ENCODE measurements around the gene PLLP. TPM values are rescaled to one million over a fixed set of nuclear protein-coding genes. Genes with fewer than 3 reads are reported as not detected.

The PLLP gene
- total RNA-seq, 4 donors from 2014 or later: 58.4 to 241 (median 218) TPM

- TF ChIP-seq POLR2A (IDR thresholded peaks at IDR 0.05): no peak
- TF ChIP-seq CTCF (IDR thresholded peaks at IDR 0.05): no peak
- intact Hi-C loops (cut with DNase I; ENCODE audit: low total_unique reads): no loop called here
- H3K4me3 ChIP-seq (ENCODE audit: low read depth, poor library complexity, severe bottlenecking): no peak overlapping the region
- WGBS, 2 donors: 73 to 77% methylated on average over 1 of the region's 1 CpG
- peak in 1 of 2 donors; percentile 50 for DNase-seq (ENCODE audit: low spot score in 2 of 2)
These were observed 29.8 kb upstream of the PLLP start for GRCh38 chr16:57314161-57314785.

GRCh38 chr16:57313509-57313908 is 29.0 kb upstream of the PLLP start:
- intact Hi-C loops (cut with DNase I; ENCODE audit: low total_unique reads): no loop called here
- WGBS, 2 donors: 90 to 98% methylated on average over 2 of the region's 2 CpGs
- TF ChIP-seq POLR2A (IDR thresholded peaks at IDR 0.05) (no peak), CTCF (IDR thresholded peaks at IDR 0.05) (no peak)
- DNase-seq (ENCODE audit: low spot score in 2 of 2): no peak
- H3K4me3 ChIP-seq (ENCODE audit: low read depth, poor library complexity, severe bottlenecking): no peak overlapping the region

- intact Hi-C loops (cut with DNase I; ENCODE audit: low total_unique reads): no loop called here
- peak in 1 of 2 donors; percentile 73 for DNase-seq (ENCODE audit: low spot score in 2 of 2)
- no peak for TF ChIP-seq CTCF (IDR thresholded peaks at IDR 0.05)
- TF ChIP-seq POLR2A (IDR thresholded peaks at IDR 0.05): no peak
- H3K4me3 ChIP-seq (ENCODE audit: low read depth, poor library complexity, severe bottlenecking): no peak overlapping the region
- 34 to 46% methylated on average over 4 of the region's 4 CpGs for WGBS, 2 donors
These were observed 26.3 kb upstream of the PLLP start for GRCh38 chr16:57310801-57311200.

- TF ChIP-seq CTCF (IDR thresholded peaks at IDR 0.05) (no peak), POLR2A (IDR thresholded peaks at IDR 0.05) (no peak)
- no peak overlapping the region for H3K4me3 ChIP-seq (ENCODE audit: low read depth, poor library complexity, severe bottlenecking)
These were observed 23.6 kb upstream of the PLLP start for GRCh38 chr16:57308041-57308440.

GRCh38 chr16:57307365-57307764 is 22.9 kb upstream of the PLLP start:
- no peak overlapping the region for H3K4me3 ChIP-seq (ENCODE audit: low read depth, poor library complexity, severe bottlenecking)
- DNase-seq (ENCODE audit: low spot score in 2 of 2): peak in 1 of 2 donors; percentile 70
- intact Hi-C loops (cut with DNase I; ENCODE audit: low total_unique reads): loop anchor here (2.0 kb wide), 1 partner anchor 51 kb away; the partner anchor contains the start of gene CCL22
- 81 to 86% methylated on average over 5 of the region's 5 CpGs for WGBS, 2 donors
- no peak for TF ChIP-seq POLR2A (IDR thresholded peaks at IDR 0.05)
- no peak for TF ChIP-seq CTCF (IDR thresholded peaks at IDR 0.05)

More at GRCh38 chr16:57308041-57308440, 23.6 kb upstream of the PLLP start:
- 69 to 76% methylated on average over 5 of the region's 5 CpGs for WGBS, 2 donors
- intact Hi-C loops (cut with DNase I; ENCODE audit: low total_unique reads): no loop called here
- peak in 1 of 2 donors; percentile 53 for DNase-seq (ENCODE audit: low spot score in 2 of 2)

Data from lower leg skin (tissue), 4 donors.